Parathyroid adenoma (tissue), 2 donors: ENCODE data around the gene MTHFSD.

Source experiments
- H2AFZ ChIP-seq: fragments of 300-600 bp; sonication (generic); one replicate; pipeline ENCODE4 v1.7.0; 2017; ENCODE audit warnings: antibody characterized with exemption, mild to moderate bottlenecking
- H3K27ac ChIP-seq: fragments of 300-600 bp; sonication (generic); one replicate; pipeline ENCODE4 v1.7.0; 2017
- H3K27me3 ChIP-seq: fragments of 300-600 bp; sonication (generic); one replicate; pipeline ENCODE4 v1.7.0; 2017; ENCODE audit warnings: low read length; ENCODE audit not compliant: control insufficient read depth, insufficient read depth
- H3K36me3 ChIP-seq: fragments of 300-600 bp; sonication (generic); one replicate; pipeline ENCODE4 v1.7.0; 2017; ENCODE audit warnings: low read length; ENCODE audit not compliant: control insufficient read depth, insufficient read depth
- H3K4me1 ChIP-seq: fragments of 300-600 bp; sonication (generic); one replicate; pipeline ENCODE4 v1.7.0; 2017; ENCODE audit warnings: control low read depth
- H3K4me2 ChIP-seq: fragments of 300-600 bp; sonication (generic); one replicate; pipeline ENCODE4 v1.7.0; 2017; ENCODE audit warnings: low read length
- H3K4me3 ChIP-seq: fragments of 300-600 bp; sonication (generic); one replicate; pipeline ENCODE4 v1.7.0; 2017; ENCODE audit warnings: low read depth, low read length
- H3K79me2 ChIP-seq: fragments of 300-600 bp; sonication (generic); one replicate; pipeline ENCODE4 v1.7.0; 2017; ENCODE audit warnings: control low read depth
- H3K9ac ChIP-seq: fragments of 300-600 bp; sonication (generic); one replicate; pipeline ENCODE4 v1.7.0; 2017; ENCODE audit warnings: mild to moderate bottlenecking
- H3K9me3 ChIP-seq: fragments of 300-600 bp; sonication (generic); one replicate; pipeline ENCODE4 v1.7.0; 2017; ENCODE audit warnings: low read length; ENCODE audit not compliant: control insufficient read depth
- CTCF ChIP-seq: fragments of 300-600 bp; sonication (generic); IDR thresholded peaks from one replicate; pipeline ENCODE4 v1.7.0; 2017; ENCODE audit warnings: antibody characterized with exemption, mild to moderate bottlenecking
- donor health status: primary hyperparathyroidism.

Gene MTHFSD

GRCh38 chr16:86528061-86528929 is 26.7 kb downstream of the MTHFSD start:
- H3K36me3 ChIP-seq = no peaks in the 10 kb centered on the region
- no peak for TF ChIP-seq CTCF
- H3K27me3 ChIP-seq = no peaks in the 10 kb centered on the region
- H3K27ac ChIP-seq = no peak overlapping the region
- H3K79me2 ChIP-seq = no peaks in the 10 kb centered on the region
- no peaks in the 10 kb centered on the region for H3K9me3 ChIP-seq
- no peak overlapping the region for H3K9ac ChIP-seq
- no peak overlapping the region for H3K4me3 ChIP-seq
- no peak overlapping the region for H3K4me2 ChIP-seq
- H2AFZ ChIP-seq = no peak overlapping the region
- peaks cover 3% of the 10 kb centered on the region for H3K4me1 ChIP-seq

GRCh38 chr16:86527366-86527765 is 27.7 kb downstream of the MTHFSD start:
- Histone ChIP-seq H3K27me3 (no peaks in the 10 kb centered on the region), H3K4me1 (peaks cover 3% of the 10 kb centered on the region), H3K9me3 (no peaks in the 10 kb centered on the region), H3K27ac (no peak overlapping the region), H3K79me2 (no peaks in the 10 kb centered on the region), H3K36me3 (no peaks in the 10 kb centered on the region), H2AFZ (no peak overlapping the region), H3K4me2 (no peak overlapping the region), H3K9ac (no peak overlapping the region), H3K4me3 (no peak overlapping the region)
- TF ChIP-seq CTCF = no peak

- no peak for TF ChIP-seq CTCF
- no peaks in the 10 kb centered on the region for H3K36me3 ChIP-seq
- H3K4me2 ChIP-seq = no peak overlapping the region
- peaks cover 3% of the 10 kb centered on the region for H3K27me3 ChIP-seq
- H3K9me3 ChIP-seq = no peaks in the 10 kb centered on the region
- H3K4me1 ChIP-seq = peaks cover 3% of the 10 kb centered on the region
- no peak overlapping the region for H3K9ac ChIP-seq
- H3K79me2 ChIP-seq = no peaks in the 10 kb centered on the region
- no peak overlapping the region for H3K27ac ChIP-seq
- H2AFZ ChIP-seq = no peak overlapping the region
- no peak overlapping the region for H3K4me3 ChIP-seq
These were observed 29.3 kb downstream of the MTHFSD start for GRCh38 chr16:86525696-86526095.

- no peak overlapping the region for H3K4me3 ChIP-seq
- peaks cover 4% of the 10 kb centered on the region for H3K27me3 ChIP-seq
- no peak for TF ChIP-seq CTCF
- H3K9me3 ChIP-seq = no peaks in the 10 kb centered on the region
- H3K79me2 ChIP-seq = no peaks in the 10 kb centered on the region
- peaks cover 3% of the 10 kb centered on the region for H3K4me1 ChIP-seq
- H3K9ac ChIP-seq = no peak overlapping the region
- no peaks in the 10 kb centered on the region for H3K36me3 ChIP-seq
- no peak overlapping the region for H3K27ac ChIP-seq
- no peak overlapping the region for H2AFZ ChIP-seq
- H3K4me2 ChIP-seq = no peak overlapping the region
These were observed 31.0 kb downstream of the MTHFSD start for GRCh38 chr16:86524029-86524428.
